ENCODE data around the gene SLC24A3.

GRCh38 chr20:19765913-19766312 lies 553.5 kb downstream of the SLC24A3 start:
- TF ChIP-seq FOXM1 (IDR thresholded peaks at IDR 0.05; ENCODE audit: borderline replicate concordance) = no peak
- no peak for TF ChIP-seq HDGF (IDR thresholded peaks at IDR 0.05; ENCODE audit: borderline replicate concordance)
- no peak for TF ChIP-seq TARDBP (IDR thresholded peaks at IDR 0.05)
- TF ChIP-seq SP1 (IDR thresholded peaks at IDR 0.05) = no peak
- no peak for TF ChIP-seq ARNT (IDR thresholded peaks at IDR 0.05)
- no peak for TF ChIP-seq BHLHE40 (IDR thresholded peaks at IDR 0.05; ENCODE audit: borderline replicate concordance)
